HCT116 (cell line): Measurements from ENCODE around the gene IFITM5. TPM values are rescaled to one million over a fixed set of nuclear protein-coding genes. Genes with fewer than 3 reads are reported as not detected.
"Not testable (repeated sequence)": the region's sequence is repeated elsewhere in the genome, so short reads cannot be mapped to it uniquely, and the experiment has no call there.

ENCODE experiments used
- ATAC-seq: fragments of 200-7000 bp; cut with Tn5 transposase; 2 replicates; pipeline ENCODE4 v1.9.1; 2020; ENCODE audit warnings: mild to moderate bottlenecking, moderate library complexity
- BruUV-seq: library from RNA; stranded (reverse); fragments of 400-500 nt; replicated peaks from 2 replicates; lab custom pipeline; 2021; lab: Mats Ljungman, UMichigan
- CTCF ChIA-PET: fragments of 300-600 bp; sonication (Branson Sonifier 250); formaldehyde crosslinking; loops from one replicate; lab custom pipeline; 2021; ENCODE audit warnings: antibody characterized with exemption; lab: Charles Lee
- POLR2A ChIA-PET: fragments of 300-600, 350-600 bp; sonication (Branson Sonifier 250); formaldehyde crosslinking; loops from one replicate; lab custom pipeline; 2021; ENCODE audit warnings: antibody characterized with exemption; lab: Charles Lee
- RAD21 ChIA-PET, 2 experiments: fragments of 300-600 bp; sonication (Branson Sonifier 250); formaldehyde crosslinking; loops; one replicate each; lab custom pipeline; 2023; ENCODE audit warnings: low total read pairs in 2 of 2; ENCODE audit not compliant: uncharacterized antibody in 2 of 2, unreplicated experiment in 2 of 2, low non-redundant PET in 1 of 2; lab: Charles Lee
- DNase-seq: peaks from one replicate; pipeline ENCODE4 v3.0.0-alpha.2; 2010; ENCODE audit warnings: low read depth, low spot score
- H2AFZ ChIP-seq: fragments of 200-600 bp; shearing (Covaris generic), sonication (generic); 2 replicates; pipeline ENCODE4 v1.6.1; 2017; ENCODE audit warnings: low read depth, mixed run types, mixed read lengths, antibody characterized with exemption, low read length; ENCODE audit not compliant: poor library complexity, severe bottlenecking
- H3K27ac ChIP-seq: 2 replicates; pipeline ENCODE4 v1.5.1; 2012; ENCODE audit warnings: low read depth, low read length
- H3K27me3 ChIP-seq: fragments of 200-600 bp; sonication (generic); 2 replicates; pipeline ENCODE4 v1.6.1; 2016; ENCODE audit warnings: mixed run types, low read length, mixed read lengths; ENCODE audit not compliant: insufficient read depth
- H3K36me3 ChIP-seq, 2 experiments: fragments of 200-500 bp in 1 of 2; fragments of 200-600 bp in 1 of 2; sonication (Bioruptor generic) in 1 of 2; sonication (generic) in 1 of 2; 2 replicates each; pipeline versions ENCODE4 v1.5.1 to v1.6.1; 2014 to 2016; ENCODE audit warnings: low read length in 2 of 2, inconsistent platforms in 1 of 2, mixed read lengths in 1 of 2, mixed run types in 1 of 2; ENCODE audit not compliant: insufficient read depth in 2 of 2, control insufficient read depth in 1 of 2
- H3K4me1 ChIP-seq, 2 experiments: fragments of 200-600 bp in 1 of 2; sonication (generic) in 1 of 2; 2 replicates each; pipeline versions ENCODE4 v1.5.1 to v1.6.1; 2012 to 2017; ENCODE audit warnings: low read length in 2 of 2, inconsistent platforms in 1 of 2, mild to moderate bottlenecking in 1 of 2, mixed read lengths in 1 of 2, mixed run types in 1 of 2, moderate library complexity in 1 of 2; ENCODE audit not compliant: insufficient read depth in 2 of 2, control insufficient read depth in 1 of 2
- H3K4me2 ChIP-seq: fragments of 200-600 bp; sonication (generic); 2 replicates; pipeline ENCODE4 v1.6.1; 2017; ENCODE audit warnings: mixed run types, low read length, mixed read lengths
- H3K4me3 ChIP-seq, 2 experiments: fragments of 200-600 bp in 1 of 2; sonication (generic) in 1 of 2; replicated peaks in 1 of 2; 2 replicates each; pipeline ENCODE4 v1.5.1; 2011 to 2016; ENCODE audit warnings: low read length in 2 of 2, control low read depth in 1 of 2, low read depth in 1 of 2, mild to moderate bottlenecking in 1 of 2, mixed read lengths in 1 of 2, mixed run types in 1 of 2
- H3K79me2 ChIP-seq: fragments of 200-600 bp; sonication (generic); 2 replicates; pipeline ENCODE4 v1.6.1; 2017; ENCODE audit warnings: mild to moderate bottlenecking, mixed run types, low read length, moderate library complexity, mixed read lengths; ENCODE audit not compliant: insufficient read depth
- H3K9ac ChIP-seq: fragments of 200-600 bp; sonication (generic); 2 replicates; pipeline ENCODE4 v1.6.1; 2016; ENCODE audit warnings: low read length, mixed read lengths
- H3K9me2 ChIP-seq: fragments of 200-600 bp; sonication (generic), shearing (Covaris generic); 2 replicates; pipeline ENCODE4 v1.6.1; 2017; ENCODE audit warnings: mixed run types, mild to moderate bottlenecking, moderate library complexity; ENCODE audit not compliant: insufficient read depth
- H3K9me3 ChIP-seq, 2 experiments: fragments of 200-500 bp in 1 of 2; fragments of 200-600 bp in 1 of 2; sonication (Bioruptor generic) in 1 of 2; sonication (generic) in 1 of 2; 2 replicates each; pipeline ENCODE4 v1.6.1; 2014 to 2017; ENCODE audit warnings: low read length in 2 of 2, mixed read lengths in 2 of 2, inconsistent platforms in 1 of 2, low read depth in 1 of 2, mild to moderate bottlenecking in 1 of 2, mixed run types in 1 of 2, moderate library complexity in 1 of 2; ENCODE audit not compliant: control insufficient read depth in 1 of 2, insufficient read depth in 1 of 2
- H4K20me1 ChIP-seq: fragments of 200-600 bp; sonication (generic), shearing (Covaris generic); 2 replicates; pipeline ENCODE4 v1.6.1; 2017; ENCODE audit warnings: mixed run types, mild to moderate bottlenecking, moderate library complexity; ENCODE audit not compliant: insufficient read depth
- CBX3 ChIP-seq: IDR thresholded peaks from 2 replicates; pipeline ENCODE4 v1.6.1; 2012; ENCODE audit warnings: low read depth
- EZH2 ChIP-seq: fragments of 200-600 bp; sonication (generic); IDR thresholded peaks from 2 replicates; pipeline ENCODE4 v1.6.1; 2017; ENCODE audit warnings: antibody characterized with exemption, mixed run types
- EZH2phosphoT487 ChIP-seq: fragments of 200-600 bp; IDR thresholded peaks from 2 replicates; pipeline ENCODE4 v1.6.1; 2018; ENCODE audit warnings: antibody characterized with exemption, borderline replicate concordance
- JUND ChIP-seq: IDR thresholded peaks from 2 replicates; pipeline ENCODE4 v1.6.1; 2012
- MAX ChIP-seq: IDR thresholded peaks from 2 replicates; pipeline ENCODE4 v1.6.1; 2012
- POLR2AphosphoS5 ChIP-seq: IDR thresholded peaks from 2 replicates; pipeline ENCODE4 v1.6.1; 2011; ENCODE audit warnings: mild to moderate bottlenecking, low read depth, low read length, moderate library complexity
- SIN3A ChIP-seq: IDR thresholded peaks from 2 replicates; pipeline ENCODE4 v1.6.1; 2012; ENCODE audit warnings: low read depth
- intact Hi-C: fragments of 100-400 bp; cut with micrococcal nuclease; formaldehyde crosslinking; loops from 2 replicates; pipeline ENCODE4 v1.10.0; 2022
- total RNA-seq: library from RNA; stranded (reverse); gene quantifications from one replicate; pipeline ENCODE4 v1.2.1, GENCODE V29; 2021; ENCODE audit not compliant: unreplicated experiment

The IFITM5 gene
- total RNA-seq, 1 experiment from 2014 or later, result not detected

GRCh38 chr11:287821-288477, 11.4 kb downstream of the IFITM5 start:
- CTCF ChIA-PET, result no interaction called here
- RAD21 ChIA-PET, result no interaction called here

GRCh38 chr11:286977-287820, 12.1 kb downstream of the IFITM5 start:
- POLR2A ChIA-PET, H3K36me3 ChIP-seq, CTCF ChIA-PET, H2AFZ ChIP-seq, H3K9me3 ChIP-seq, ATAC-seq, RAD21 ChIA-PET, H4K20me1 ChIP-seq, DNase-seq, BruUV-seq, H3K79me2 ChIP-seq, H3K9me2 ChIP-seq, H3K27me3 ChIP-seq: not testable (repeated sequence)
- H3K9ac ChIP-seq, result 0 out of 2 replicates have a peak overlapping the region, but pooled peaks have one; percentile 76
- peak overlapping the region; percentile 59 to 72; a peak in 2 of 4 replicates for H3K4me3 ChIP-seq
- intact Hi-C loops, result loop anchor here (5.0 kb wide), 1 partner anchor 50 kb away; the partner anchor contains the start of genes PSMD13 and SIRT3
- peaks cover 14 to 28% of the 10 kb centered on the region in 2 experiments for H3K4me1 ChIP-seq
- peak overlapping the region; percentile 79; the same call in 1 of the 2 replicates for H3K27ac ChIP-seq
- peak overlapping the region; percentile 90 for H3K4me2 ChIP-seq

More at GRCh38 chr11:287821-288477, 11.4 kb downstream of the IFITM5 start:
- peak overlapping the region; percentile 79; the same call in 1 of the 2 replicates for H3K27ac ChIP-seq
- H3K9ac ChIP-seq, result peak overlapping the region; percentile 76
- POLR2A ChIA-PET, result no interaction called here
- peaks cover 14 to 25% of the 10 kb centered on the region in 2 experiments for H3K4me1 ChIP-seq
- no peak overlapping the region for H2AFZ ChIP-seq
- DNase-seq, result no peak
- peak overlapping the region; percentile 90 for H3K4me2 ChIP-seq
- H3K27me3 ChIP-seq, result no peaks in the 10 kb centered on the region
- ATAC-seq, result peak; percentile 41
- peaks cover 7% of the 10 kb centered on the region; the same call in 1 of the 2 replicates for H3K79me2 ChIP-seq
- intact Hi-C loops, result loop anchor here (5.0 kb wide), 1 partner anchor 51 kb away; the partner anchor contains the start of genes PSMD13 and SIRT3
- H4K20me1 ChIP-seq, result no peaks in the 10 kb centered on the region
- peak overlapping the region; percentile 59 to 72 for H3K4me3 ChIP-seq
- no peaks in the 10 kb centered on the region for H3K9me2 ChIP-seq
- TF ChIP-seq EZH2phosphoT487 (no peak), MAX (0 out of 2 replicates have a peak, but pooled peaks have one; percentile 43), SIN3A (no peak), EZH2 (no peak), CBX3 (no peak), POLR2AphosphoS5 (no peak), JUND (no peak)
- TF ChIP-seq, all 23 proteins: peak for 1
- Histone ChIP-seq H3K9me3 (no peaks in the 10 kb centered on the region), H3K36me3 (no peaks in the 10 kb centered on the region; a peak in 1 of 4 replicates)
- BruUV-seq, result TSS peak; percentile 61
